Measurements from ENCODE around the gene FSD2.

Gene FSD2

GRCh38 chr15:82849556-82850512 is 44.0 kb upstream of the FSD2 start:
- TF ChIP-seq CTCF (IDR thresholded peaks at IDR 0.05; ENCODE audit: low read length, missing control alignments): peak; percentile 81

GRCh38 chr15:82848241-82848993 is 42.5 kb upstream of the FSD2 start:
- no peak for DNase-seq (ENCODE audit: low read depth)
- TF ChIP-seq CTCF (IDR thresholded peaks at IDR 0.05; ENCODE audit: low read length, missing control alignments): no peak
- H3K4me3 ChIP-seq (replicated peaks; ENCODE audit: low read depth, low read length): no peak overlapping the region

More at GRCh38 chr15:82849556-82850512, 44.0 kb upstream of the FSD2 start:
- H3K4me3 ChIP-seq (replicated peaks; ENCODE audit: low read depth, low read length): no peak overlapping the region
- peak; percentile 87 for DNase-seq (ENCODE audit: low read depth)

- TF ChIP-seq CTCF (IDR thresholded peaks at IDR 0.05; ENCODE audit: low read length, missing control alignments): no peak
- H3K4me3 ChIP-seq (replicated peaks; ENCODE audit: low read depth, low read length): no peak overlapping the region
- no peak for DNase-seq (ENCODE audit: low read depth)
These were observed 41.8 kb upstream of the FSD2 start for GRCh38 chr15:82847703-82848102.

DNA sequence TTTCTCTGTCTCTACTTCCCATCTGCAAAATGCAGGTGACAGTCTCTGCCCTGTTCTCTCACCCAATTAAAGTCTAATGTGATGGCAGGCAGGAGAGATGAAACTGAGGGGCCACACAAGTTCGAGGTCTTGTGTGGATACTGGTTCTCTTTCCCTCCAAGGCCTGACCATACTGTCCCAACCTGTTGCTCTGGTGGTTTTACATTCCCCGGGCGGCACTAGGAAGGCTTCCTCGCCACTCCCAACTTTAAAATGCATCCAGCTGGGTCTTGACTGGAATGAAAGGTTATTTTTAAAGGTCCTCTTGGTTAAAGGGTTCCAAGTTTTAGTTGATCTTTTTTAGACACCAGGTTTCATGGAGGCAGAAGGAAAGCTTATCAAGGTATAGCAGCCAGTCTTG is 40.8 kb upstream of the FSD2 start:
- no peak for DNase-seq (ENCODE audit: low read depth)
- no peak for TF ChIP-seq CTCF (IDR thresholded peaks at IDR 0.05; ENCODE audit: low read length, missing control alignments)
- no peak overlapping the region for H3K4me3 ChIP-seq (replicated peaks; ENCODE audit: low read depth, low read length)

DNA sequence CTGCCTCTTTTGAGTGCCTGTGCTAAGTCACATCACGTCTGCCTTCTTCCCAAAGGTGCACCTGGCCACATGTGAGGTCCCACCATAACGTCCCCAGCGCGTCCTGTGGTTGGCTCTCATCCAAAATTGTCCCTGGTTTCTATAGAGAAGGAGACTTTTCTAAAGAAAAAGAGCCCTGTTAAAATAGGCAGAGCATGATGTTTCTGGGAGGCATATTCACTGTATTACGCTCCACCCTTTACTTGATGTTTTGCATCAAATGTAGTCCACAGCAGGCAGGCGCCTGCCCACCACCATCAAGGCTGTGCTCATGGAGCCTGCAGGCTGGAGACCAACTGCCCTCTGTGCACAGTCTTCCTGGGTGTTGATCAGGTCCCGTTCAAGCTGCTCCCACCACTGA is 39.8 kb upstream of the FSD2 start:
- no peak for DNase-seq (ENCODE audit: low read depth)
- no peak for TF ChIP-seq CTCF (IDR thresholded peaks at IDR 0.05; ENCODE audit: low read length, missing control alignments)
- H3K4me3 ChIP-seq (replicated peaks; ENCODE audit: low read depth, low read length): no peak overlapping the region

DNA sequence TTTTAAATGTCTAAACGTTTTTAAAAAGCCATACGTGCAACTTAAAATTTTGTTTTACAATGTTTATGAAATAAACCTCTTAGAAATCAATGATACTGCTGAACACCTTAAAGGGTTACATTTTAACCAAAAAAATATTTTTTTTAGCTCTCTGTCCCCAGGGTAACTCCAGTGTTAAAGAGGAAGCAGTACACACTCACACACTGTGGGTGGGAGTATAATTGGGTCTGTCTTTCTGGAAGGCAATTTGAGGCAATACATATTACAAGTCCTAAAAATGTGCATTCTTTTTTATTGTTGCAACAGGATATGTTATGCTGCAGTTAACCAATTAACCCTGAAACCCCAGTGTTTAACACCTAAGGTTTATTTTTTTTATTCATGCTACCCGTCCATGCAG is 37.7 kb upstream of the FSD2 start:
- DNase-seq (ENCODE audit: low read depth): no peak
- no peak for TF ChIP-seq CTCF (IDR thresholded peaks at IDR 0.05; ENCODE audit: low read length, missing control alignments)
- no peak overlapping the region for H3K4me3 ChIP-seq (replicated peaks; ENCODE audit: low read depth, low read length)
